ENCODE results near the gene METTL25. TPM values are rescaled to one million over a fixed set of nuclear protein-coding genes. Genes with fewer than 3 reads are reported as not detected.

Gene METTL25
- total and polyA plus RNA-seq, 2 of the 8 experiments (the other 6 are each of a cell fraction or from before 2014, with no cell fraction given): 2.4 to 8.3 TPM

DNA sequence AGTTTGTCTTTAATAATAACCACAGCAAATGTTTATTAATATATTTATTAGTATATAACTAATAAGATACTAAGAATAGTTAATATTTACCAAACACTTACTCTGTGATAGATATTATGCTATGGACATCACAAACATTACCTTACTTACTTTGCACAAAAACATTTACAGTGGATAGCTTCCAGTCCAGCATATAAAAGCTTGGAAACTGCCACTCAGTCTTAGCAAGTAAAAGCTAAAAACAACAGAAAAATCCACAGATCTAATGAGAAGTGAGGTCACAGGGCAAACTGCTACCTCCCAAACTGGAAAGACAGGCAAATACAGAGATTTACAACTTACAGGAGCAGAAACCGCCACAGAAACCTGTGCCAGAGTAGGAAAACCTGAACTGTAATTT lies 99.8 kb downstream of the METTL25 start:
- Histone ChIP-seq H3K36me3 (ENCODE audit: control insufficient read depth in 2 of 4, insufficient read depth in 4 of 4, low read length in 3 of 4) (no peaks in the 10 kb centered on the region), H3K14ac (ENCODE audit: insufficient read length) (no peak overlapping the region), H3K4me1 (replicated peaks in 1 of 4; ENCODE audit: control insufficient read depth in 3 of 4, insufficient read depth in 4 of 4, low read length in 3 of 4) (no peaks in the 10 kb centered on the region), H3K18ac (ENCODE audit: extremely low read depth, low read length) (no peak overlapping the region), H2BK5ac (ENCODE audit: low read depth, low read length) (no peak overlapping the region), H2BK12ac (ENCODE audit: low read depth, low read length) (no peak overlapping the region), H3K27ac (ENCODE audit: low read depth, low read length) (no peak overlapping the region), H2BK20ac (ENCODE audit: low read length) (no peak overlapping the region), H3K4me2 (ENCODE audit: insufficient read depth in 1 of 2, low read depth in 2 of 2, low read length in 2 of 2) (no peak overlapping the region), H2AFZ (ENCODE audit: low read length) (no peak overlapping the region), H2BK120ac (replicated peaks; ENCODE audit: low read depth, low read length) (no peak overlapping the region), H3K23me2 (ENCODE audit: low read depth, low read length) (no peaks in the 10 kb centered on the region), H3K27me3 (replicated peaks in 1 of 4; ENCODE audit: control insufficient read depth in 3 of 4, extremely low read depth in 1 of 4, insufficient read depth in 3 of 4, low read length in 3 of 4) (no peaks in the 10 kb centered on the region), H3K9ac (replicated peaks in 1 of 4; ENCODE audit: extremely low read depth in 1 of 4, low read depth in 3 of 4, low read length in 3 of 4) (no peak overlapping the region), H3K56ac (replicated peaks; ENCODE audit: insufficient read length, low read depth, low read length) (no peak overlapping the region), H3K23ac (ENCODE audit: insufficient read length) (no peak overlapping the region), H3K9me3 (ENCODE audit: insufficient read depth in 2 of 2, low read depth in 1 of 2, low read length in 1 of 2) (no peaks in the 10 kb centered on the region), H4K91ac (replicated peaks; ENCODE audit: insufficient read length, low read length) (no peak overlapping the region), H4K5ac (ENCODE audit: insufficient read length, low read depth, low read length) (no peak overlapping the region), H4K8ac (ENCODE audit: extremely low read depth, insufficient read depth, low read length) (no peak overlapping the region), H3K4me3 (ENCODE audit: extremely low read depth in 1 of 4, insufficient read depth in 2 of 4, low read depth in 3 of 4, low read length in 4 of 4) (no peak overlapping the region), H3K79me1 (ENCODE audit: low read depth, low read length) (no peaks in the 10 kb centered on the region), H2AK5ac (ENCODE audit: low read depth, low read length) (no peak overlapping the region), H3K4ac (replicated peaks; ENCODE audit: insufficient read length, low read depth, low read length) (no peak overlapping the region), H2BK15ac (ENCODE audit: low read length) (no peak overlapping the region), H3K79me2 (ENCODE audit: control insufficient read depth in 1 of 2, insufficient read depth in 2 of 2, low read length in 2 of 2) (no peaks in the 10 kb centered on the region), H4K20me1 (replicated peaks in 1 of 2; ENCODE audit: control insufficient read depth in 1 of 2, insufficient read depth in 2 of 2, low read length in 2 of 2) (no peaks in the 10 kb centered on the region)
- POLR2A ChIA-PET (ENCODE audit: partially characterized antibody): interaction anchor here (1.1 kb wide), 1 partner anchor 100 kb away, joined by 3 read pairs; the partner anchor contains the start of genes CCDC59 and METTL25
- no peak for DNase-seq (ENCODE audit: low read depth in 1 of 2, low spot score in 2 of 2)
- no peak for FAIRE-seq
- WGBS, 2 experiments (ENCODE audit: extremely low coverage in 1 of 2, insufficient coverage in 1 of 2, insufficient read length in 1 of 2, insufficient replicate concordance in 2 of 2, low coverage in 1 of 2, low lambda C conversion rate in 2 of 2, missing lambda C conversion rate in 1 of 2): 80% methylated on average over 1 of the region's 1 CpG; no CpG with 5 or more reads in 1 of the 2 experiments
- CTCF ChIA-PET (ENCODE audit: partially characterized antibody): interaction anchor here (0.9 kb wide), 1 partner anchor 12 kb away, joined by 3 read pairs; no protein-coding TSS in a partner anchor
- TF ChIP-seq RNF2 (IDR thresholded peaks at IDR 0.05; ENCODE audit: borderline replicate concordance, low read depth, low read length, missing control alignments, poor library complexity, severe bottlenecking): no peak
